Breast epithelium (tissue), 4 donors: Measurements from ENCODE around the gene PRKAR1B. TPM values are rescaled to one million over a fixed set of nuclear protein-coding genes. Genes with fewer than 3 reads are reported as not detected.
"Not testable (repeated sequence)": the region's sequence is repeated elsewhere in the genome, so short reads cannot be mapped to it uniquely, and the experiment has no call there.

Source experiments
- DNase-seq, 2 donors: peaks; one replicate each; pipeline ENCODE4 v3.0.0-alpha.2; 2019; ENCODE audit warnings: low spot score in 2 of 2
- H3K27ac ChIP-seq, 2 donors: fragments of 200-600 bp; sonication (generic) in 1 of 2; one replicate each; pipeline ENCODE4 v1.5.1; 2016 to 2019; ENCODE audit warnings: mild to moderate bottlenecking in 1 of 2
- H3K27me3 ChIP-seq, 2 donors: fragments of 200-600 bp; sonication (generic) in 1 of 2; one replicate each; pipeline versions ENCODE4 v1.5.1 to v1.6.0; 2017 to 2019; ENCODE audit warnings: control low read depth in 1 of 2, mild to moderate bottlenecking in 1 of 2
- H3K36me3 ChIP-seq: fragments of 200-600 bp; one replicate; pipeline ENCODE4 v1.5.1; 2019
- H3K4me1 ChIP-seq, 2 donors: fragments of 200-600 bp; sonication (generic); one replicate each; pipeline ENCODE4 v1.5.1; 2016 to 2019; ENCODE audit warnings: control low read depth in 1 of 2
- H3K4me3 ChIP-seq, 3 donors: fragments of 200-600 bp; sonication (generic); 1 replicate in 2 of 3; 2 replicates in 1 of 3; pipeline ENCODE4 v1.5.1; 2016 to 2019; ENCODE audit warnings: mild to moderate bottlenecking in 3 of 3, moderate library complexity in 2 of 3
- H3K9me3 ChIP-seq, 2 donors: fragments of 200-600 bp; sonication (generic) in 1 of 2; one replicate each; pipeline ENCODE4 v1.5.1; 2016 to 2019; ENCODE audit warnings: control low read depth in 1 of 2
- CTCF ChIP-seq, 3 donors: fragments of 450-650 bp; IDR thresholded peaks; one replicate each; pipeline ENCODE4 v1.5.1; 2016 to 2017; ENCODE audit warnings: antibody characterized with exemption in 3 of 3, mild to moderate bottlenecking in 3 of 3, moderate library complexity in 3 of 3
- POLR2A ChIP-seq: fragments of 450-650 bp; IDR thresholded peaks from one replicate; pipeline ENCODE4 v1.6.1; 2016; ENCODE audit warnings: antibody characterized with exemption, mild to moderate bottlenecking, moderate library complexity
- POLR2AphosphoS5 ChIP-seq, 3 donors: sonication (generic); formaldehyde crosslinking; IDR thresholded peaks; one replicate each; pipeline ENCODE4 v1.6.1; 2017; ENCODE audit warnings: antibody characterized with exemption in 3 of 3
- intact Hi-C: fragments of 100-400 bp; cut with DNase I; formaldehyde crosslinking; loops from one replicate; pipeline ENCODE4 v1.15.1; 2023; ENCODE audit warnings: low total_unique reads
- total RNA-seq, 3 donors: library from RNA; depleted of rRNA; stranded (reverse); fragments of >200 nt; gene quantifications; one replicate each; pipeline ENCODE4 v1.1.0, GENCODE V29; 2016

PRKAR1B gene
- total RNA-seq, 3 donors from 2014 or later, result 3.7 to 10.5 (median 7.9) TPM

GRCh38 chr7:744854-745430 is 17.9 kb upstream of the PRKAR1B start:
- intact Hi-C loops, result no loop called here
- Histone ChIP-seq H3K9me3 (no peaks in the 10 kb centered on the region), H3K27me3 (no peaks in the 10 kb centered on the region), H3K27ac (no peak overlapping the region), H3K36me3 (no peaks in the 10 kb centered on the region), H3K4me1 (no peaks in the 10 kb centered on the region), H3K4me3 (no peak overlapping the region)
- DNase-seq, result peak in 1 of 2 donors; percentile 33
- TF ChIP-seq POLR2A (no peak), POLR2AphosphoS5 (IDR thresholded peaks at IDR 0.05) (no peak), CTCF (IDR thresholded peaks at IDR 0.05) (no peak)

GRCh38 chr7:744128-744520 is 17.0 kb upstream of the PRKAR1B start:
- H3K36me3 ChIP-seq, DNase-seq, intact Hi-C loops, H3K4me3 ChIP-seq, H3K4me1 ChIP-seq, H3K9me3 ChIP-seq, H3K27ac ChIP-seq, H3K27me3 ChIP-seq: not testable (repeated sequence)

DNA sequence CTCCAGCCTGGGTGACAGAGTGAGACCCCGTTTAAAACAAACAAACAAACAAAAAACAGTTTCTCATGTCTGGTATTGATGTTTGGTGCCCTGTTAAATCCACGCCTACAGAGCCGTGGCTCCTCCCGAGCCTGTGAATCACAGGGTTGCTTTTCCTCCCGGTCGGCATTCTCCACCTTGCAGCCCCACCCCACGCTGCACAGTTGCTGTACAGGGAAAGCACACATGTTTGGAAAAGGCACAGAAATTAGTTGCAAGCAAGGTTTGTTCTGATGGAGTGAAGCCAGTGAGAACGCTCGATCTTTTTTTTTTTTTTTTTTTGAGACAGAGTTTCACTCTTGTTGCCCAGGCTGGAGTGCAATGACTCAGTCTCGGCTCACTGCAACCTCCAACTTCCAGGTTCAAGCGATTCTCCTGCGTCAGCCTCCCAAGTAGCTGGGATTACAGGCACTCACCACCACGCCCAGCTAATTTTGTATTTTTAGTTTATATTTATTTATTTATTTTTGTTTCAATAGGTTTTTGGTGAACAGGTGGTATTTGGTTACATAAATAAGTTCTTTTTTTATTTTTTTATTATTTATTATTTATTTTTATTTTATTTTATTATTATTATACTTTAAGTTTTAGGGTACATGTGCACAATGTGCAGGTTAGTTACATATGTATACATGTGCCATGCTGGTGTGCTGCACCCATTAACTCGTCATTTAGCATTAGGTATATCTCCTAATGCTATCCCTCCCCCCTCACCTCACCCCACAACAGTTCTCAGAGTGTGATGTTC is 16.5 kb upstream of the PRKAR1B start:
- H3K27me3 ChIP-seq, H3K9me3 ChIP-seq, H3K4me3 ChIP-seq, H3K36me3 ChIP-seq, intact Hi-C loops, H3K4me1 ChIP-seq, H3K27ac ChIP-seq: not testable (repeated sequence)
- DNase-seq, result peak in 1 of 2 donors; percentile 27

- no peaks in the 10 kb centered on the region for H3K4me1 ChIP-seq
- H3K36me3 ChIP-seq, result no peaks in the 10 kb centered on the region
- H3K27ac ChIP-seq, result no peak overlapping the region
- H3K9me3 ChIP-seq, result no peaks in the 10 kb centered on the region
- intact Hi-C loops, result no loop called here
- H3K27me3 ChIP-seq, result no peaks in the 10 kb centered on the region
- DNase-seq, result peak in 1 of 2 donors; percentile 28
- no peak for TF ChIP-seq CTCF (IDR thresholded peaks at IDR 0.05)
- TF ChIP-seq POLR2AphosphoS5 (IDR thresholded peaks at IDR 0.05), result no peak
- TF ChIP-seq POLR2A, result no peak
- H3K4me3 ChIP-seq, result no peak overlapping the region
Observed at GRCh38 chr7:742791-743190, 15.7 kb upstream of the PRKAR1B start.

DNA sequence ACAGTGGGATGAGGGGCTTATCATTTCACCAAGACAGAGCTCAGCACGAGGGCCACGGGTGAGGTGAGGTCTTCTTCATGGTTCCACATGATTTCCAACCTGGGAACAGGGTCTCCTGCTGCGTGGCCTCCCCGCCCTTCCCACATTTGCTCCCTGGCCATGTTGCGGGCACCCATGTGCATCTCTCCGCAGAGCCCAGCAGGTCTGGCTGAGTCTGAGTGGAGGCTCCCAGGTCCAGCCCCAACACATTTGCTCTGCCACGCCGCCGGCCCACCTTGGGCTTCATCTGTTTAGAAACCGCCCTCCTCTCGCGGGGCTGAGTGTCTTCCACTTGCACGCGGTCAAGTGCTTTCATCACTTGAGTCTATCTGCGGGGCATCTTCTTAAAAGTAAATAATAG is 14.8 kb upstream of the PRKAR1B start:
- intact Hi-C loops, result no loop called here
- H3K27ac ChIP-seq, result no peak overlapping the region
- peak in 1 of 2 donors; percentile 40 for DNase-seq
- H3K36me3 ChIP-seq, result no peaks in the 10 kb centered on the region
- no peaks in the 10 kb centered on the region for H3K9me3 ChIP-seq
- H3K4me1 ChIP-seq, result no peaks in the 10 kb centered on the region
- H3K27me3 ChIP-seq, result no peaks in the 10 kb centered on the region
- no peak for TF ChIP-seq POLR2AphosphoS5 (IDR thresholded peaks at IDR 0.05)
- TF ChIP-seq POLR2A, result no peak
- no peak for TF ChIP-seq CTCF (IDR thresholded peaks at IDR 0.05)
- no peak overlapping the region for H3K4me3 ChIP-seq

DNA sequence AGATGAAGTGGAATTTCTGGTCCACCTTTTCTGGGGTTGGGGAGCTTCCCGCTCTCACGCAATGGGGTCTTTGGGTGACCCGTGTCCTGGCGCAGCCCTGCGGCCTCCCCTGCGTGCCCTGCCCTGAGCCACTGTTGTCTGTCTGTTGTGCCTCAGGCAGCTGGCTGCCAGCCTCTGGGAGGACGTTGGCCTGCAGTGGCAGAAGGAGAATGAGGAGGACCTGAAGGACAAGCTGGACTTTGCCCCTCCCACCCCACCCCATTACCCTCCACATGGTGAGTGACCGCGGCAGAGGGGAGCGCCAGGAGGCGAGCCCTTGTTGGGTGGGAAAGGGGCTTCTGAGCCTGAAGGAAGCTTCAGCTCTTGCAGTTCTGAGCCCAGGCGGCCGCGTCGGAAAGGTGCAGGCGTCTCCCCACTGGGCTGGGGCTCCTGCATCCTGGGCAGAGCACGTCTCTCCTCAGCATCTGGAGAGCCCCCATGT is 14.2 kb upstream of the PRKAR1B start:
- H3K36me3 ChIP-seq, result no peaks in the 10 kb centered on the region
- H3K9me3 ChIP-seq, result no peaks in the 10 kb centered on the region
- DNase-seq, result peak in 1 of 2 donors; percentile 40
- TF ChIP-seq POLR2A, result no peak
- no peak for TF ChIP-seq POLR2AphosphoS5 (IDR thresholded peaks at IDR 0.05)
- no peak for TF ChIP-seq CTCF (IDR thresholded peaks at IDR 0.05)
- no peak overlapping the region for H3K27ac ChIP-seq
- no peaks in the 10 kb centered on the region for H3K4me1 ChIP-seq
- H3K4me3 ChIP-seq, result no peak overlapping the region
- H3K27me3 ChIP-seq, result no peaks in the 10 kb centered on the region
- intact Hi-C loops, result no loop called here
